ENCODE data around the gene CRYBB1.

The CRYBB1 gene

DNA sequence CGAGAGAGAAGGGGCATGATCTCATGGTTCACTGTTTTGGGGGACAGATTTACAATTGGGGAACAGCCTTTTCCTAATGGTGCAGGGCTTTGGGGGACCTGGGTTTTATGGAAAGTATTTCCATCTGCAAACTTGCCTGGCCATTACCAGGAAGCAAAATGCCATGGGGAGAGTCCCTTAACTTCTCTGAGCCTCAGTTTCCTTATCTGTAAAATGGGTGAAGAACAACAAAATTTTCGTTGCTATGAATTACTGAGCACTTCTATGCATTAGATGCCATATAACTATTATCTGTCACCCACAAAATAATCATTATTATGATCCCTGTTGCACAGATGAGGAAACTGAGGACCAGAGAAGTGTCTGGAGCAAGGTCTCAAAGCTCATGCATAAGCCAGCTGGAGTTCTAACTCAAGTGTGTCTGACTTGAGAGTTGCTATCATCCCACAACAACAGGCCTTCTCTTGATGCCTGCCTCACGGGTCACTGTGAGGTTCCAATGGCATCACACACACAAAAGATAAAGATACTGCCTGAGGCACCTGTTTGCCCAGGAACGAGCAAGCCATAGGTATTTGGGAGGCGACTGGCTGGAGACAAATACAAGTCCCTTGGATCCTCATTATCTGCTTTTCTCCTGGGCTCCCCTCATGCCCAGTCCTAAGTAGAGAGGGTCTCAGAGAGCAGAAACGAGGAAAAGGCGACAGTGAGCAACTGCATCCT lies 43.7 kb downstream of the CRYBB1 start:
- DNase-seq: no peak

DNA sequence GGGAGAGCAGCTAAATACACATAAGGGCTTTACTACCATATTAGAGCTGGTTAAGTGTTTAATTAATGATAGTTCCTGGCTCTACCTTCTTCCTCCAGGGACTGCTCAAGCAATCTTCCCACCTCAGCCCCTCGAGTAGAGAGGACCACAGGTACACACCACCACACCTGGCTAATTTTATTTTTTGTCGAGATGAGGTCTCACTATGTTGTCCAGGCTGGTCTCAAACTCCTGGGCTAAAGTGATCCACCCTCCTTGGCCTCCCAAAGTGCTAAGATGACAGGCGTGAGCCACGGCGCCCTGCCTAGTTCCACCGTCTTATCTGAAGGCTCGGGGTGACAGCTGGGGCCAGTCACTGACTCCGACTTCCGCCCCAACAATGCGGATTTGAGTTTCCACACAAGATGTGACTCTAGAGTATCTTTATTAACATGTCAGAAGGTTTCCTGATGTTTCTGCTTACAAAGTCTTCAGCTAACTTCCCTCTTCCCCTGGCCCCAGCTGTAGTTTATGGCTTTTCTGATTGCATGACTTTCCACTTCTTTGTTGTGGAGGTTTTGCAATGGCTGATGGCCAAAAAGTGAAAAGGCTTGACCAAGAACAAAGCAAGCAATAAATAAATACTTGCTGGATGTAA lies 44.7 kb downstream of the CRYBB1 start:
- DNase-seq: no peak

DNA sequence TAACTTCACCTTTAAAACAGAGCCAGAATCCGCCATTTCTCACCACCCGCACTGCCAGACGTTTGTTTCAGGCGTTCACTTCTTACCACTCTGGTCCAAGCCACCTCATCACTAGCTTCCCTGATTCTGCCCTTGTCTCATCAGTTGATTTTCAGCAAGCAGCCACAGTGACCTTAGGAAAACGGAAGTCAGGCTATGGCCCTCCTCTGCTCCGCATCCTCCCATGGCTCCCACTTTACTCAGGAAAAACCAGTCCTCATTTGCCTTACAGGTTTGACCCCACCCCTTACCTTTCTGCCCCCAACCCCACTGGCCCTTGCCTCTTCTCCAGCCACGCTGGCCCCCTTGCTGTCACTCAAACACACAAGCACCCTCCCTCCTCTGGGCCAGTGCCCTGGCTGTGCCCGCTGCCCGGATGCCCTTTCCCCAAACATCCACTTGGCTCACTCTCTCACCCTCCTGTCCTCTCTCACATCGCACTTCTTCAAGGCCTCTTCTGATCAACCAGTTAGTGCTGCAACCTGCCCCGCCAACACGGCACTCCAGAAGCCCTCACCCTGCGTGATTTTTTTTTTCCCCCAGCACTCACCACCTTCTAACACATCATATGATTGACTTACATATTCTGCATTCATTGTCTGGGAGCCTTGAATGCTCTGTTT lies 46.8 kb downstream of the CRYBB1 start:
- no peak for DNase-seq

DNA sequence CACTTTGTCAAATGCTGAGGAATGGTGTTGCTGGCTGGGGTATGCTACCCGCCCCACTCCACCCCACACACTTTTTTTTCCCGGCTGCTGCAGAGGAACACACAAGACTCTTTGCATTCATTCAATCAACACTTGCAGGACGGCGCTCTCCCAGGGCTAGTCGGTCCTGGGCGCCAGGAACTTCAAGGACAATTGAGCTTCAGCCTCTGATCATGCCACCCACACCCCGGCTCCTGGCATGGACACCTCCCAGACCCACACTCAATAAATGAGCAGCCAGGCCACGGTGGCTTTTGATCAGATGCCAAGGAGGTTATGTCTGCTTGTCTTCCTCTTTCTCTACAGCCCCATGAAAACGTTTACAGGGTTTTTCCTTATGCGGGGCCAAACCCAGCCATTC lies 47.7 kb downstream of the CRYBB1 start:
- no peak for DNase-seq

DNA sequence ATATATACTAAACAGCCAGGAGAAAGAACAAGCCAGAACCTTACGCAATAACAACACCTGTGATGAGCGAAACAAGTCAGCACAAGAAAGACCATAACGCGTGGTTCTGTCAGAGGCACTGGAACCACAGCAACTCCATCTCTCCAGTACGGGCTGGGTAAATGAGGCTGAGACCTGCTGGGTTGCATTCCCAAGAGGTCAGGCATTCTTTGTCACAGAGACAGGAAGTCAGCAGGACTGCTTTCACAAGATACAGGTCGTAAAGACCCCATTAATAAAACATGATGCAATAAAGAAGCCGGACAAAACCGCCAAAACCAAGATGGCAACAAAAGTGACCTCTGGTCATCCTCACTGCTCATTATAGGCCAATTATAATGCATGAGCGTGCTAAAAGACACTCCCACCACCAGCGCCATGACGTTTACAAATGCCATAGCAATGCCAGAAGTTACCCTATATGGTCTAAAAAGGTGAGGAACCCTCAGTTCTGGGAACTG lies 49.6 kb downstream of the CRYBB1 start:
- DNase-seq: peak; percentile 31

DNA sequence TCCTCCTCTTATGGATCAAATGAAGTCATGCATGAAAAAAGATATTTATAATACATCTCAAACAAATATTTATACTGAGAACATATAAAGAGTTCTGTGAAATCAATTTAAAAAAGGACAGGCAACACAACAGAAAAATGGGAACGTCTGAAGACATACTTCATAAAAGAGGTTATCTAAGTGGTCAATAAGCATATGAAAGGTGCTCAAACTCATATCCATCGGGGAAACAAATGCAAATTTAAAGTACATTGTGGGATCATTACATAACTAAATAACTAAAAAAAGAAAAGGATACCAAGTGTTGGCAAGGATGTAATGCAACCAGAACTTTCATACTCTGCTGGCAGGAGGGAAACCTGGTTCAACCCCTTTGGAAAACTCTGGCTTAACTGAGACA lies 50.2 kb downstream of the CRYBB1 start:
- no peak for DNase-seq

DNA sequence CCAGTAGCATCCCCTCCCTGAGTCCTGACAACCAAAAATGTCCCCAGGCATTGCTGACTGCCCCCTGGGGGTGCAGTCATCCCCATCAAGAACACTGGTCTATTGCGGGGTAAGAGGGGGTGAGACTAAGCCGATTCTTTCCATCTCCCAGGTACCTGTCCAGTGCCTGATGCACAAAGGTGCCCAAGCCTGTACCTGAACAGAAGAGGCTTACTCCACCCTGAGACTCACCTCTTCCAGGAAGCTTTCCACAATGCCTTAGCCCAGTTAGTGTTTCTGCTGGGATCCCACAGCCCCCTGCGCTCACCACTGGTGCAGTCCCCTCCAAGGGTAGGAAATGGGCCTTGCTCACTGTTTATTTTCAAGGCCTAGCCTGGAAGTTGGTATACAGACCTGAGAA lies 50.8 kb downstream of the CRYBB1 start:
- no peak for DNase-seq

DNA sequence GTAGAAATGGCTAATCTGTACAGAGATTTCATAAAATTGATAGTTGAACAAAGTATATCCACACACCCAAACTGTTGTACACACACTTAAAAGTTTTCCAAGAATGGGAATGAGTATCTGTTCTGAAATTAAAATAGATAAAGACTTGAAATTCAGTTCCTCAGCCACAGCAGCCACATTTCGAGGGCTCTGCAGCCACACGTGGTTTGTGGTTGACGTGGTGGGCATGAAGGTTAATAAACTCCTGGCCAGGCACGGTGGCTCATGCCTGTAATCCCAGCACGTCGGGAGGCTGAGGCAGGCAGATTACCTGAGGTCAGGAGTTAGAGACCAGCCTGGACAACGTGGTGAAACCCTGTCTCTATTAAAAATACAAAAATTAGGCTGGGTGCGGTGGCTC lies 51.9 kb downstream of the CRYBB1 start:
- DNase-seq: no peak

DNA sequence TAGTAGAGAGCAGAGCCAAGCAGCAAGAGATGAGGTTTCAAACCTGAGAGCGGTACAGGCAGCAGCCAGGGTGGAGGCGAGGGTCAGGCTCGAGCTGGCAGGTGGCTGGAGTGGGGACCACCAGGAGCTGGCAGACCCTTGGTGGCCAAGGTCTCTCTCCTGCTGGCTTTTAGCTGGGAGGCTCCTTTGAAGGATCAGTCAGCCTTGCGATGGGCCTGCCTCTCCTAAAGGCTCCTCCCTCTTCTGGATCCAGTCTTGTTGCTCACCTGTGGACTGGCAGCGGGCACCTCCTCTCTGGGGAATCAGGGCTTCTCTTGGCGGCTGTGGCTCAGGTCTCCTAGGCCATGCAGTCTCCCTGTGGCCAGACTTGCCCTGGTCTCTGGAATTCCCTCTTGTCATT lies 52.6 kb downstream of the CRYBB1 start:
- DNase-seq: no peak

DNA sequence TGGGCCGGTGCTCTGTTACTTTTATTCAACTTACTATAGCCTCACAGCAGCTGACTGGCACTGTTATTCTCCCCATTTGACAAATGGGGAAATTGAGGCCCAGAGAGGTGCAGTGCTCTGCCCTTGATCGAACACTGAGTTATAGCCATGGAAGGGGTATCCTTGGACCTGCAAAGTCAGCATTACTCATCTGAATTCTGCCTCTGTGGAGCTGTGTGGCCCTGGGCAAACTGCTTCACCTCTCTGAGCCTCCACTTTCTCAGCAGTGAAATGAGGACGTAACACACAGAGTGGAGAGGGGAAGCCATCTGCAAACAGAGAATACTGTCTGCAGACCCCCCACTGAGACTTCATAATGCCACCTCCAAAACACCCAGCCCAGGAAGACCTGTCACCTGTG lies 53.2 kb downstream of the CRYBB1 start:
- no peak for DNase-seq

DNA sequence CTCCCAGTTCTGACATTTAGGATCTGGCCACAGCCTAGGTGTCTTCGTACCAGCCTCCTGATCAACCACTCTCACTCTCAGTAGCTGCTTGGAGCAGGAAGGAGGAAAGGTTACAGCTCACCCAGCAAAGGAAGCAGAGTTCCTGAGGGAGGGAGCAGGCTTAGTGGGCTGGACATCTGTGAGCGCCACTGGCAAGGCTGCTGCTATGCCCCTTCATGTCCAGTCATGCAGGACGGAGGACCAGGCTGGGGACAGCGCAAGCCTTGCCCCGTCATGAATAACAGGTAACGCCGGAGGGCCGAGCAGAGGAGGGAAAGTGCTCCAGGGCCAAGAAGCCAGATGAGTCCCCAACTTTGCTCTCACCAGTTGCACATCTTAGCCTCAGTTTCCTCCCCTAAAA lies 53.6 kb downstream of the CRYBB1 start:
- no peak for DNase-seq

DNA sequence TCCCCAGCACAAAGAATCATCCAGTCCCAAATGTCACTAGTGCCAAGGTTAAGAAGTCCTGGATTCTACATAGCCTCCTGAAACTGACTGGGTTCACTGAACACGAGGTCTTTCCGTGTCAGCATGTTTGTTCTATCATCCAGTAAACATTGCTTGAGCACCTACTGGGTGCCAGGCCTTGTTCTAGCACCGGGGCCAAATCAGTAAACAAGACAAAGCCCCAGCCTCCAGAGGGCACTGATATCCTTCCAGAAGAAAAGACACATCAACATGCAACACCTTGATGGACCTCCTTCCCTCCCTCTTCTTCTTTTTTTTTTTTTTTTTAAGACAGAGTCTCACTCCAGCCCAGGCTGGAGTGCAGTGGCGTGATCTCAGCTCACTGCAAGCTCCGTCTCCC lies 54.8 kb downstream of the CRYBB1 start:
- no peak for DNase-seq

DNA sequence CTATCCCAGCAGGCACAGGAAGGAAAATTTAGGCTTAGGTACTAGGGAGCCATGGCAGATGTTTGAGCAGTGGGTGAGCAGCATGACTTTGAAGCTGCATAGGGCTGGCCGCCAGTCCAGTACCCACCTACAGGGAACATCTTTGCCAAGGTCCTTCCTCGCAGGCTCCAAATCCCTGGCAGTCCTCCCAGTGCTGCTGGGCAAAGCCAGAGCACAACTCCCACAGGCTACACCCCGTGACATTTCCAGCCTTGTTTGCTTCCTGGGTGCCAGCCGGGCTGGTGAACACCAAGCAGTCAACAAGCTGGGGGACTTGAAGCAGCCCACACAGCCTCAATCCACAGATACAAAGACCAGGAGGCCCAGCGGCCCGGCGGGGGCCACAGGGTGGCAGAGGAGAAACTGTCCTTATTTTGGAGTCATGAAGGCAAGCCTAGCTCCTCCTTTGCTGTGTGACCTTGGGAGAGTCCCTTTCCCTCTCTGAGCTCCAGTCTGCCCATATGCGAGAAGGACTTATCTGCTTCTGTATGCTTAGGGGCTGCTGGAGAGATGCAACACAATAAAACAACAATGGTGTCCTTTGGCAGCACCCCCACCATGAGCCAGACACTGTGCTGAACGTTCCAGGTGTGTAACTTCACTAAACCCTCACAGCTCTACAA lies 55.9 kb downstream of the CRYBB1 start:
- no peak for DNase-seq

DNA sequence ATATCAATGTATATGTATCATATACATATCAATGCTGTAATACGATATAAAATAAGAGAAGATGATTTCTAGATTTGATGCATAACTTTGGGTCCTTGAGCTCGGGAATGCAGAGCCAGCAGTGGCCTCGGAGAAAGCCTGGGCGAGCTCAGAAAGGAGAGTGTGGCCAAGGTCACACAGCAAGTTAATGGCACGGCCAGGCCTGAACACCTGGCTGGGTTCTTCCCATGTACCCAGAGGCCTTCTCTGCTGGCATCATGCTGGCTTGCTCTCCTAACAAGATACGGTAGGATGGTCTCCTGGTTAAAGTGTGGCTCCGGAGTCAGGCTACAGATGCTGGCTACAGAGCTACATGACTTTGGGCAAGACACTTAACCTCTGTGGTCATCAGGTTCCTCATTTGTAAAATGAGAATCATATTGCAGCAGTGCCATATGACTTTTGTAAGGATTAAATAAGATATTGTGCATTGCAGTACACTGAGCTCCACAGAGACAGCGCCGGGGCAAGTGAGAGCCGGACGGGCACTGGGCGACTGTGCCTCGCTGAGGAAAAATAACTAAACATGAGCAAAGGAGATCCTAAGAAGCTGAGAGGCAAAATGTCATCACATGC lies 57.8 kb downstream of the CRYBB1 start:
- no peak for DNase-seq

DNA sequence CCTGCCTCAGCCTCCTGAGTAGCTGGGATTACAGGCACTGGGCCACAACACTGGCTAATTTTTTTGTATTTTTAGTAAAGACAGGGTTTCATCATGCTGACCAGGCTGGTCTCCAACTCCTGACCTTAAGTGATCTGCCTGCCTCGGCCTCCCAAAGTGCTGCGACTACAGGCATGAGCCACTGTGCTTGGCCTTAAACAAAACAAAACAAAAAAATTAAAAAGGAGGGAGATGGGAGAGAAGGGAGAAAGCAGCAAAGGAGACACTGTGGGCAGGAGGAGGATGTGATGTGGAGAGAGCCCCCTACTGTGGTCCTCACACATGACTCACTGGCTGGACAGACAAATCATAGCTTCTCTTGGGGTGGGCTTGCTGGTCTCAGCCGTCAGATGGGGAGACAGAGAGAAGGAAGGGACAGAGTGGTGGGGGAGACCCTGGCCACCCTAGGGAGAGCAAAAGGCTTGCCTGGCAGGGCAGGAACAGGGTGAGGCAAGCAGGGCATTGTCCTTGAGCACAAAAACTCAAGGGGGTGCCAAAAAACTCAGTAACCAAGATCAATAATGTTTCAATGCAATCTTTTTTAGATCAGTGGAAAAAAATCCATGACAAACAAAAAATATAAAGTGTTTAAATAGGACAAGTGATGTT lies 59.5 kb downstream of the CRYBB1 start:
- DNase-seq: no peak

DNA sequence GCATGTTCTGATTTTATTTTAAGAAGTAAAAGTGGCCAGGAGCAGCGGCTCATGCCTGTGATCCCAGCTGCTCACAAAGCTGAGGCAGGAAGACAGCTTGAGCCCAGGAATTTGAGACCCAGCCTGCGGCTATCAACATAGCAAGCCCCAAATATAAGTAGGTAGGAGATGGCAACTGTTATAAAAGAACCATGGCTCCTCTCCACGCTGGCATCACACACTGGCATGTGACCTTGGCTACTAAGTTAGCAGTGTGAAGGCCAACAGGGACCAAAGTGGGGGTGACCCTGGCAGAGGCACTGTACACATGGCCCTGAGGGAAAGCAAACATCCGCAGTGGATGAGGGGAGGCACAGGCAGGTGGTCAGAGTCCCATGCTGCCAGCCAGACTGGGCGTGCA lies 60.9 kb downstream of the CRYBB1 start:
- DNase-seq: no peak

DNA sequence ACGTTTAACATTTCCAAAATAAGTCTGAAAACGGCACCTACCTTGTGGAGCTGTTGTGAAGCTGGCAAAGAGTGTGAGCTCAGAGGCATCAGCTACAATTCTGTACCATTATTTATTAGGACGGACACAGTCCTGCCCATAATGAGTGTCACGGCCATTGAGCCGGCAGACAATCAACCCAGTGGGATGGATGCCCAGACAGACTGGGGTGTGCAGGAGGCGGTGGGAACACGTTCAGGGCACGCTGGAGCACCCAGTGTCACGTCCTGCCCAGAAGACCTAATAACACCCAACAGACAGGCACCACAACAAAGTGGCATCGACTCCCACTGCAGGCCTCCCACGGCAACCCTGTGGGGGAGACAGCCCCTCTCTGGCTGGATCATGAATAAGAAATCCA lies 62.3 kb downstream of the CRYBB1 start:
- no peak for DNase-seq

DNA sequence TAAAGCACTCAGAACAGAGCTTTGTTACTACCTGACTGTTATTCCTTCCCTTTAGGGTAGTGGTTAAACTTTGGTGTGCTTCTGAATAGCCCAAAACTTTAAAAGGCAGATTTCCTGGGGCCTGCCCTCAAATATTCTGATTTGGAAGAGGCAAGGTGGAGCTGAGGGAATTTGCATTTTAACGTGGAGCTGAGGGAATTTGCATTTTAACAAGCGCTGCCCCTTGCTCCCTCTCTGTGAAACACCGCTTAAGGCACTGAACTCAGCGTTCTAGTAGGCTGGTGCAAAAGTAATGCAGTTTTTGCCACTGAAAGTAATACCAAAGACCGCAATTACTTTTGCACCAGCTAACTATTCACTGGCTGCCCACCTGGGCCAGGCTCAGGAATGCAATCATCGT lies 62.9 kb downstream of the CRYBB1 start:
- DNase-seq: no peak

DNA sequence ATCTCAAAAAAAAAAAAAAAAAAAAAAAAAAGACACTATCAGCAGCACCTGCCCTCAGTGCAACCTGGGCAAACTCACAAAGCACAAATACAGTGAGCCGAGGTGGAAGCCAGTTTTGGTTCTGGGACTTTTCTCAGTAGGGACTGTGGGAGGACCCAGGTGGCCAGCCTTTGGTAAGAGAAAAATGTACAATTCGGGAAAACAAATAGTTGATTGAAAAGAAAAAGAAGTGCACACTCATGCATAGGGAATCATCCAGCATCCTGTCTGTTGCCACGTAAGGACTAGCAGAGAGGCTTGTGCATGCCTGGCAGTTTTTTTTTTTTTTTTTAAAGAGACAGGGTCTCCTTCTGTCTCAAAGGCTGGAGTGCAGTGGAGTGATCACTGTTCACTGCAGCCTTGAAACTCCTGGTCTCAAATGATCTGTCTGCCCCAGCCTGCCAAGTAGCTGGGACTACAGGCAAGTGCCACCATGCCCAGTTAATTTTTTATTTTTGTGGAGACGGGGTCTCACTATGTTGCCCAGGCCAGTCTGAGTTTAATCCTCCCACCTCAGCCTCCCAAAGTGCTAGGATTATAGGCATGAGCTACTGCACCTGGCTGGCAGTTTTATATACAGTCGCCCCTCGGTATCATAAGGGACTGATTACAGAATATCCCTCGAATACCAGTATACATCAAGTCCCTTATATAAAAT lies 64.6 kb downstream of the CRYBB1 start:
- DNase-seq: no peak

DNA sequence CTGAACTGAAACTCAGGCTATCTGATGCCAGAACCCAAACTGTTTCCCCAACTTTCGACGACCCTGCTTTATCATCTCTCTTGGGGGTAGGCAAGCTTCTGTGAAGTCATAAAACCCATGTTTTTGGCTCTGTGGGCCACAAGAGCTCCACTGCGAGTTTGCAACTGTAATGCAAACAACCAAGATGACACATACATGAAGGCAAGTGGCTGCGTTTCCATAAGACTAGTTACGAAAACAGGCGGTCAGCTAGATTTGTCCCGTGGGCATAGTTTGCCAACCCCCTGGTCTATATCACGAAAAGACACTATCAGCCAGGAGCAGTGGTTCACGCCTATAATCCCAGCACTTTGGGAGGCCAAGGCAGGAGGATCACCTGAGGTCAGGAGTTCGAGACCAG lies 65.4 kb downstream of the CRYBB1 start:
- DNase-seq: no peak

DNA sequence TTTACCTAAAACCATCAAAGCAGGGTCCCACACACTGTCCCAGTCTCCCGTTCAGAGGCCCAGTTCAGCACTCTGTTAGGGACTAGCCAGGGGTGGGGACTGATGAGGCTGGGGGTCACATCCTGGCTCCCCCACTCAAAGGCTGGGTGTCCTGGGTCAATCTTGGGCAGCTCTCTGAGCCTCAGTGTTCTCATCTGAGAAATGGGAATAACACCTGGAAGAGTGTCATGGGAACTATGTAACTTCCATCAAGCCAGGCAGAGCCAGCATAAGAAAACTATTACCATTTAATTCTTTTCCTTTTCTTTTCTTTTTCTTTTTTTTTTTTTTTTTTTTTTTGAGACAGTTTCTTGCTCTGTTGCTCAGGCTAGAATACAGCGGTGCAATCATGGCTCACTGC lies 66.3 kb downstream of the CRYBB1 start:
- no peak for DNase-seq

DNA sequence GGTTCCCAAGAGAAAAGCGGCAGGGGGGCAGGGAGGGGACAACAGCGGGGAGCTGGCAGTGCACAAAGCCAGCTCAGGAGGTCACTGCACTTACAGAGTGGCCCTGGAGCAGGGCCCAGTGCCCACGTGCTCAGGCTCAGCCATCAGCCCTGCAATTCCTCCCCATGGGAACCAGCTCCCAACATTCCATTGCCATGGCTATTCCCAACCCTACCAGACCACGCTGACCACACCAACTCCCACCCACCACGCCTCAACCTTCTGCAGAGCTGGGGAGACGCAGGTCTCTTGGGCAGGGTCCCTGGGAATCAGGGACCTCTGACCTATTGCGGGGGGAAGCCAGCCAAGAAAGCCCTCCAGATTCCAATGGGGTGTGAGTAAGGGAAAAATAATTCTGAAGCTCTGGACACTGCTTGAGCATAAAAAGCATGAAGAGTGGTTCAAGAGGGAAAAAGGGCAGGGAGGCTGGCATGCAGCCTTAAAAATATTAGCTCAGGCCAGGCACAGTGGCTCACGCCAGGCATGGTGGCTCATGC lies 67.3 kb downstream of the CRYBB1 start:
- DNase-seq: no peak
